Measurements from ENCODE around the gene NANOGP8. TPM values are rescaled to one million over a fixed set of nuclear protein-coding genes. Genes with fewer than 3 reads are reported as not detected.

NANOGP8 gene
- total RNA-seq, 2 experiments from 2014 or later: not detected

DNA sequence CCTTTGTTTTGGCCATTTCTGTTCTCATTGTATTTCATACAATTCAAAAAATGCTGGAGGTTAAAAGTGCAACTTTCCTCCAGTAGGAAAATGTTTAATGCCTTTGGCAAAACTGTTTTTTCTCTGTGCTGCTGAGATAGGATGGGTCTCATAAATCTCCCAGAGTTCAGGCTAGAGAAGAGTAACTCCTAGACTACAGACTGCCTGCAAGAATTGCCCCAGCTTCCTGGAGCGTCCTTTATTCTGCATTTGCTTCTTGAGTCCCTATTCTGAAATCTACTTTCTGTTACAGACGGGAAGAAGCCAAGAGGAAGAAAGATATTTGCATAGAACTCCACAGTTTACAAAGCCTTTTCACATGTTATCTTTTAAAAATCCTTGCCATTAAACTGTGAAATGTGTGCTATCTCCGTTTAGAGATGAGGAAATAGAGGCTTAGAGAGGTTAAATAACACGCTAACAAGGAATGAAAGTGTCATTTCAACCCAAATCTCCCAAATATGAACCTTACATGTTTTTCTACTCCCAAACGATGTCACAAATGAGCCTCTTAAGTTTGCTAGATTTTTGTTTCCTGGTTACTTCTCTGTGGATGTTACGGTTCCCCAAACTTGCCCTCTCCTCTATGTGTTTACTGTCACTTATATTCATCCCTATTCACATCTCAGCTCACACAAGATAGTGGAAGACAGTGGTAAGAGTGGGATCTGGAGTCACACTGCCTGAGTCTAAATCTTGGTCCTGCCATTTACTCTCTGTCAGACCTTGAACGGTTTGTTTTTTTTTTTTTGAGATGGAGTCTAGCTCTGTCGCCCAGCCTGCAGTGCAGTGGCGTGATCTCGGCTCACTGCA, 17.4 kb downstream of the NANOGP8 start:
- ATAC-seq (no peak), DNase-seq (no peak)
- intact Hi-C loops (cut with micrococcal nuclease): no loop called here
- H3K27me3 Mint-ChIP-seq: peaks cover 5% of the 10 kb centered on the region
- no peaks in the 10 kb centered on the region for H3K4me1 Mint-ChIP-seq (ENCODE audit: low read depth)
- TF ChIP-seq, protein P1, sequence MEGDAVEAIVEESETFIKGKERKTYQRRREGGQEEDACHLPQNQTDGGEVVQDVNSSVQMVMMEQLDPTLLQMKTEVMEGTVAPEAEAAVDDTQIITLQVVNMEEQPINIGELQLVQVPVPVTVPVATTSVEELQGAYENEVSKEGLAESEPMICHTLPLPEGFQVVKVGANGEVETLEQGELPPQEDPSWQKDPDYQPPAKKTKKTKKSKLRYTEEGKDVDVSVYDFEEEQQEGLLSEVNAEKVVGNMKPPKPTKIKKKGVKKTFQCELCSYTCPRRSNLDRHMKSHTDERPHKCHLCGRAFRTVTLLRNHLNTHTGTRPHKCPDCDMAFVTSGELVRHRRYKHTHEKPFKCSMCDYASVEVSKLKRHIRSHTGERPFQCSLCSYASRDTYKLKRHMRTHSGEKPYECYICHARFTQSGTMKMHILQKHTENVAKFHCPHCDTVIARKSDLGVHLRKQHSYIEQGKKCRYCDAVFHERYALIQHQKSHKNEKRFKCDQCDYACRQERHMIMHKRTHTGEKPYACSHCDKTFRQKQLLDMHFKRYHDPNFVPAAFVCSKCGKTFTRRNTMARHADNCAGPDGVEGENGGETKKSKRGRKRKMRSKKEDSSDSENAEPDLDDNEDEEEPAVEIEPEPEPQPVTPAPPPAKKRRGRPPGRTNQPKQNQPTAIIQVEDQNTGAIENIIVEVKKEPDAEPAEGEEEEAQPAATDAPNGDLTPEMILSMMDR (IDR thresholded peaks at IDR 0.05): no peak
- H3K9me3 Mint-ChIP-seq: no peaks in the 10 kb centered on the region
- no peaks in the 10 kb centered on the region for H3K36me3 Mint-ChIP-seq (ENCODE audit: low read depth)
- no peak overlapping the region for H3K4me3 Mint-ChIP-seq
- H3K27ac Mint-ChIP-seq: no peak overlapping the region
- ChIA-PET CTCF (interaction anchor here (2.4 kb wide), 1 partner anchor 11 kb away, joined by 11 read pairs; no protein-coding TSS in a partner anchor), POLR2A (no interaction called here)

DNA sequence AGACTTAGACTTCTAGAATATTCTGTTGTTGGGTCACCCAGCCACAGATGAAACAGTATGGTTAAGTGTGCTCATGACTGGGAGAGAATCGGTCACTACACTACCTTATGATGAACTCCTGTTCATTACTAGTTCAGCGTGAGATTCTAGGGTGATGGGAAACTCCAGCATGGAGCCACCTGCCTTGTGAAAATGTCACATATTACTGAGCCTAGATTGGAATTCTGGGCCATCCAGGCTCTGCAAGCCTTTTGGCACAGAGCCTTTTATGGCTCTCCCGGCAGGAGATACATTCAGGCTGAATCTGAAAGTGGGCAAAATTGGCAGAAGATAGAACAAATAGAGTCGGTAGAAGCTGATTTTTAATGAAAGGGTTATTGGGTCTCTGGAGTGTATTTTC, 19.0 kb downstream of the NANOGP8 start:
- no peaks in the 10 kb centered on the region for H3K4me1 Mint-ChIP-seq (ENCODE audit: low read depth)
- intact Hi-C loops (cut with micrococcal nuclease): no loop called here
- no peak for DNase-seq
- peaks cover 5% of the 10 kb centered on the region for H3K27me3 Mint-ChIP-seq
- CTCF ChIA-PET: no interaction called here
- ATAC-seq: no peak
- no peak overlapping the region for H3K27ac Mint-ChIP-seq
- H3K36me3 Mint-ChIP-seq (ENCODE audit: low read depth): no peaks in the 10 kb centered on the region
- POLR2A ChIA-PET: no interaction called here
- no peak overlapping the region for H3K4me3 Mint-ChIP-seq
- no peaks in the 10 kb centered on the region for H3K9me3 Mint-ChIP-seq
- TF ChIP-seq, protein P1 (IDR thresholded peaks at IDR 0.05): no peak

DNA sequence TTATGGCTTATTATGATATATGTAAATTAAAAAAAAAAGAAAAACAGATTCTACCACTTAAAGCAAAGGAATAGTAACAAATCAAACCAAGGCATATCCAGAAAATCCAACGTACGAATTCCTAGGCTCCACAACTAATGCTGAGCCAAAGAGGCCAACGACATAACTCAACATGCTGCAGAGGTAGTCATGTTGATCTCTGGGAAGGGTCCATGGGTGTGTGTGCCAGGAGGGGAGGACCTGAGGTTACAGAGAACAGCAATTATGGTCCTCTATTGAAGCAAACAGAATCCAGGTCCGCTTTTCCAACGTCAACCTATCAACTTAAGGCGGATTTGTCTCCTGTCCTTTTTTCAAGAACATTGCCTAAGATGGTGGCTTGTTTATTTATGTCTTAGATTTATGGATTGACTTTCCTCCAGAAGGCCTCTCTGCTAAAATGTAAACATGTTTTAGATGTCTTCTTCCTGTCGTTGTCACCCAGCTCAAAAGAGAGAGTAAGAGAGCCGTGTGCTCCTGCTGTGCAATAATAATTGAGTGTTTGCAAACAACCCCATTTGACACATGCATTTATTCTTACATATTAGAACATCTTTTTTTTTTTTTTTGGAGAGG, 20.4 kb downstream of the NANOGP8 start:
- no peaks in the 10 kb centered on the region for H3K9me3 Mint-ChIP-seq

DNA sequence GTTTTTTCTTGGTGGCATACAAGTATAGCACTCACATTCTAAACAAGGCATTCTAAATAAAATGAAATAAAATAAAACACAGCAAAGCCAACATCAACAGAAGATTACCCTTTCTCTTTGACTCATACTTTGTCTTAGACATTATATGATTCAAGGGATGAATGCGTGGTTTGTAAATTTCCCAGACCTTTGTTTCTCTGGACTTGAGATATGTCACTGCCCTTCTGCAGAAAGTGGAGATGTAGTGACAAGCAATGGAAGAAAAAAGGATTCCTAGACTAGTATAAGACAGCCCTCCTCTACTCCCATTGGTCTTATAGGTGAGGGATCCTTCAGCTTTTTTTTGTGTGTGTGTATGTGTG, 22.4 kb downstream of the NANOGP8 start:
- H3K4me3 Mint-ChIP-seq: no peak overlapping the region
- H3K27ac Mint-ChIP-seq: no peak overlapping the region
- intact Hi-C loops (cut with micrococcal nuclease): no loop called here
- ChIA-PET POLR2A (no interaction called here), CTCF (no interaction called here)
- H3K36me3 Mint-ChIP-seq (ENCODE audit: low read depth): no peaks in the 10 kb centered on the region
- no peak for DNase-seq
- H3K9me3 Mint-ChIP-seq: no peaks in the 10 kb centered on the region
- no peaks in the 10 kb centered on the region for H3K27me3 Mint-ChIP-seq
- TF ChIP-seq, protein P1 (IDR thresholded peaks at IDR 0.05): no peak
- no peak for ATAC-seq
- H3K4me1 Mint-ChIP-seq (ENCODE audit: low read depth): no peaks in the 10 kb centered on the region

More for the DNA sequence above, 20.4 kb downstream of the NANOGP8 start:
- no peaks in the 10 kb centered on the region for H3K36me3 Mint-ChIP-seq (ENCODE audit: low read depth)
- POLR2A ChIA-PET: no interaction called here
- H3K27me3 Mint-ChIP-seq: peaks cover 5% of the 10 kb centered on the region
- no peak overlapping the region for H3K4me3 Mint-ChIP-seq
- no peaks in the 10 kb centered on the region for H3K4me1 Mint-ChIP-seq (ENCODE audit: low read depth)
- TF ChIP-seq, protein P1 (IDR thresholded peaks at IDR 0.05): no peak
- no peak overlapping the region for H3K27ac Mint-ChIP-seq
- ATAC-seq (no peak), DNase-seq (no peak)
- intact Hi-C loops (cut with micrococcal nuclease): no loop called here
- CTCF ChIA-PET: no interaction called here

Measured in activated CD8-positive, alpha-beta T cell treated with anti-CD3 and anti-CD28 coated beads for 36 hours (primary cell).